Measurements from ENCODE around the gene INPP5B.
"Not testable (repeated sequence)": the region's sequence is repeated elsewhere in the genome, so short reads cannot be mapped to it uniquely, and the experiment has no call there.

The INPP5B gene

DNA sequence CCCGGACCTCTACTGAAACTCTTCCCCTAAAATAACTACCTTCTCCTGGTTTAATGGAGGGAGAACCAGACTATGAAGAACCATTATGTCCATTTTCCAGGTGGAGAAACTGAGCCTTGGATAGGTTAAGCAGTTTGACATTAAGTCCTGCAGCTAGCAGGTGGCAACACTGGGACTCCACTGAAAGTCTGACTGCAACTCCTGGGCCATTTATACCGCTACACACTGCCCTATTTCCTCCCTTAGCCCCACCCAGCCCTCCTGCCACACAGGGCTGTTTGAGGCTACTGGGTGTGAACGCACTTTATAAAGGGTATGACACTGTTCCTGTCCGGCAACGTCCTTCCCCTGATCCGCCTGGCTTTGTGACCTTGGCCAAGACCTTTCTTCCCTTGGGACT, 511 bp upstream of the INPP5B start:
- no peak for DNase-seq

DNA sequence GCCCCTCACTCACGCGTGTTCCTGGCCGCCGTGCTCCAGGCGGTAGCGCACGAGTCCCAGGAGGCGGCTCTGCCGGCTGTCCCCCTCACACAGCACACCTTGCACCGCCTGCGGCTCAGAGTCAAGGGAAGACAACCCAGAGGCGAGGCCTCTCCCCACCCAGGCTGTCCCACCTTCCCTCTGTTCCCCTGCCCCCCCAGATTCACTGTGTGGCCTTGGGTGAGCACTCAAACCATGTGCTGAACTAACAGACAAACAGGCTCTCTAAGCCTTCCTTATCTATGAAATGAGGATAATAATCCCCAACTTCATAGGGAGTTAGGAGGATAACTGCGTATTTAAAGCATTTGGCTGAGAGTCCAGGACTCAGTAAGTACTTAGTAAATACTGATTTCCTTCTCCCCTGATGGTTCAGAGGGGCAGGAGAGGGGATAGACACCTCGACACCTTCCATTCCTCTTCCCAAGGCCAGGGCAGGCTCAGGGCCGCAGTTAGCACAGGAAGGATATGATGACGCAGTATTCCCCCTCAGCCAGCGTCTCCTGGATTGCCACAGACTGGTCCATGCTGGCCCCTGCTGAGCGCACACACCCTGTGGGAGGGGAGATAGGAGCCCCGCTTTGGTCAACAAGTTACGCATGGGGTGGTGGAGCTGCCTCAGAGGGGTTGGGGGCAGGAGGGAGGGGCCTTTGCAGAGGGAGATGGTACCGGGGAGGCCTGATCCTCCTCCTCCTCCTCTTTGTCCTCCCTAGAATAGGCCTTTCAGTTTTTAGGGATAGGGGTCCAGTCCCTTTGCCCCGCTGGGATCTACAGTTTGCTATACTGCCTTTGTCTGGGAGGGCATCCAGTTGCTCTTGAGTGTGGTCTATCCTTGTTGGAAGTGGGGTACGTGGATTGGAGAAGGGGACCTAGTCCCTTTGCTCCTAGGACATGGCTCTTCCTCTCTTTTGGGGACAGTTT, 830 bp downstream of the INPP5B start:
- no peak for DNase-seq

DNA sequence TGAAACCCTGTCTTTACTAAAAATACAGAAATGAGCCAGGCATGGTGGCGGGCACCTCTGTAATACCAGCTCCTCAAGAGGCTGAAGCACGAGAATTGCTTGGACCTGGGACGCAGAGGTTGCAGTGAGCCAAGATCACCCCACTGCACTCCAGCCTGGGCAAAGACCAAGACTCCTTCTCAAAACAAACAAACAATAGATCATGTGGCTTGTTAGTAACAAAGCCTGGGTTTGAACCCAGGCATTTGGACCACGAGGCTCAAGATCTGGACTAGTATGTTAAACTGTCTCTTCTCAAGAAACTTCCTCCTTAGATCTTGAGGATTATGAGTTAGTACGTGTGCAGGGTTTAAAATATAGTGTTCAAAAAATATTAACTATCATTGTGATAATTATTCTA, 1.6 kb downstream of the INPP5B start:
- DNase-seq: no peak

DNA sequence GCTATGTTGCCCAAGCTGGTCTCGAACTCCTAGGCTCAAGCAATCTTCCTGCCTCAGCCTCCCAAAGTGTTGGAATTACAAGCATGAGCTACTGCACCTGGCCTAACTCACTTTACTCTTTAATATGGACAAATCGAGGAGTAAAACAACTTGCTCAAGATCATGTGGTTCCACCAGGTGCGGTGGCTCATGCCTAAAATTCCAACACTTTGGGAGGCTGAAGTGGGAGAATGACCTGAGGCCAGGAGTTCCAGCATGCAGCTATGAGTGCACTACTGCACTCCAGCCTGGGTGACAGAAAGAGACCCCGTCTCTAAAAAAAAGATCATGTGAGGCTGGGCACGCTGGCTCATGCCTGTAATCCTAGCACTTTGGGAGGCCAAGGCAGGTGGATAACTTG, 2.0 kb downstream of the INPP5B start:
- DNase-seq: no peak

DNA sequence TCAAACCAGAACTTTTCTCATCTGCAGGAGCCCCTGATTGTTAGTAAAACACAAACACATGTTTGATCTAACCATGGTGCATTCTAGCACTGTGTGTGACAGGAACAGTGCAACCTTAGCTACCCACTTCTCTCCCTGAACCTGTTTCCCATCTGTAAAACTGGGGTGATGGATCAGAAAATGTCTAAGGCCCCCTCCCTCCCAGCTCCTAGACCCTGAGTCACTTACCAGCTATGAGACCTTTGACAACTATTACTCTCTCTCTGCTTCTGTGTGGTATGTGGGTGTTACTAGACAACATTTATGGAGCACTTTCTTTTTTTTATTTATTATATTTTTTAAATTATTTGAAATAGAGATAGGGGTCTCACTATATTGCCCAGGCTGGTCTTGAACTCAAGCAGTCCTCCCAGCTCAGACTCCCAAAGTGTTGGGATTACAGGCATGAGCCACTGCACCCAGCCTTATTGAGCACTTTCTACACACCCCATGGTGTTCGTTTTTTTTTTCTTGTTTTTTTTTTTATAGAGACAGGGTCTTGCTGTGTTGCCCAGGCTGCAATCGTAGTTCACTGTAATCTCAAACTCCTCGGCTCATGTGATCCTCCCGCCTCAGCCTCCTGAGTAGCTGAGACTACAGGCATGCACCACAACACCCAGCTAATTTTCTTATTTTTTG, 2.6 kb downstream of the INPP5B start:
- no peak for DNase-seq

DNA sequence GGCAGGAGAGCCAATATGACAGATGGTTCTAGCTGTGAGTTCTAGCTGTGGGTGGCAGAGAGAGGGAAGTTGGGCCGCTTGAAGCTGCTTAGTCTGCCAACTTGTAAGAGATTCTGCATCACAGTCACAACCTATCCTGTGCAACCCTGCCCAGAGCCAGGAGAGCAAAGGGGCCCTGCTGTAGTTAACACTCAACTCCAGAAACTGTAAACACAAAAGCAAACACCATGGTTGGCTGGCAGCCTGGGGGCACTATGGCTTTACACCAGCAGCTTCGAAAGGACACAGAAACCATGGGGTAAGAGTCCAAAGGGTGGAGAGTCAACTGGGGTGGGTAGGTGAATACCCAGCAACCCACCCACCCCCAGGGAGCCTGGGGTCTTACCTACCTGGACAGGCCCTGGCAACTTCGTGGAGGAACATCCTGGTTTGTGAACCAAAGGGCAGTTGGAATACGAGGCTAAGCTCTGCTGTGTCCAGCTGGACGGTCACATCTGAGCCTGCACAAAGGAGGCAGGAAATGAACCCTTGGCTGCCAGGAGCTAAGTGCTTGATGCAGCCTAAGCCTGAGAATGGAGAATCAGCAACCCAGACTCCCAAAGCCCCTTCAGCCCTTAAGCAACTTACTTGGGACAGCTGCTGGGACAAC, 6.4 kb downstream of the INPP5B start:
- no peak for DNase-seq

DNA sequence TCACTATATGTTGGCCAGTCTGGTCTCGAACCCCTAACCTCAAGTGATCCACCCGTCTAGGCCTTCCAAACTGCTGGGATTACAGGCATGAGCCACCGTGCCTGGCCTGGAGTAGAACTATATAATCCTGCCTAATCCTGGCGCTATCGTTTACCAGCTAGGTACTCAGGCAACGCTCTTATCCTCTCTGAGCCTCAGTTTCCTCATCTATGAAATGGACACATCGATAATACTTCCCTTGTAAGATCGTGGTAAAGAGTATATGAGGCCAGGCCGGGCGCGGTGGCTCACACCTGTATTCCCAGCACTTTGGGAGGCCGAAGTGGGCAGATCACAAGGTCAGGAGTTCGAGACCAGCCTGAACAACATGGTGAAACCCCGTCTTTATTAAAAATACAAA, 10.1 kb downstream of the INPP5B start:
- not testable (repeated sequence) for DNase-seq

DNA sequence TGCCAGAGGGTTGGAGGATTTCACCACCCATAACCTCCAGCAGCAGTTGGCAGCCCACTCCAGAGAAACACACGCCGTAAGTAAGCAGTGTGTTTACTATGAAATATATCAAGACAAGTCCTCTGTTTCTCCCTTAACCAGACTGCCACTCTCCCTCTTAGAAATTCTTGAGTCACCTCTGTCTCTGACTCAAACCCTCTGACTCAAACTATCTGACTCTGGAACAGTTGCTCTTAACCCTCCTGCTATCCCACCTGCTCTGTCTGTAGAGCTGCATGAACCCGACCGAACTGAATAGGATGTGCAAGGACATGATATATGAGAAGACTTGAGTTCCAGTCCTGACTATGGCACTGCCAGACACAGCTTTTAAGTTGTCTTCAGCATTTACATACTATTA, 14.1 kb downstream of the INPP5B start:
- no peak for DNase-seq

DNA sequence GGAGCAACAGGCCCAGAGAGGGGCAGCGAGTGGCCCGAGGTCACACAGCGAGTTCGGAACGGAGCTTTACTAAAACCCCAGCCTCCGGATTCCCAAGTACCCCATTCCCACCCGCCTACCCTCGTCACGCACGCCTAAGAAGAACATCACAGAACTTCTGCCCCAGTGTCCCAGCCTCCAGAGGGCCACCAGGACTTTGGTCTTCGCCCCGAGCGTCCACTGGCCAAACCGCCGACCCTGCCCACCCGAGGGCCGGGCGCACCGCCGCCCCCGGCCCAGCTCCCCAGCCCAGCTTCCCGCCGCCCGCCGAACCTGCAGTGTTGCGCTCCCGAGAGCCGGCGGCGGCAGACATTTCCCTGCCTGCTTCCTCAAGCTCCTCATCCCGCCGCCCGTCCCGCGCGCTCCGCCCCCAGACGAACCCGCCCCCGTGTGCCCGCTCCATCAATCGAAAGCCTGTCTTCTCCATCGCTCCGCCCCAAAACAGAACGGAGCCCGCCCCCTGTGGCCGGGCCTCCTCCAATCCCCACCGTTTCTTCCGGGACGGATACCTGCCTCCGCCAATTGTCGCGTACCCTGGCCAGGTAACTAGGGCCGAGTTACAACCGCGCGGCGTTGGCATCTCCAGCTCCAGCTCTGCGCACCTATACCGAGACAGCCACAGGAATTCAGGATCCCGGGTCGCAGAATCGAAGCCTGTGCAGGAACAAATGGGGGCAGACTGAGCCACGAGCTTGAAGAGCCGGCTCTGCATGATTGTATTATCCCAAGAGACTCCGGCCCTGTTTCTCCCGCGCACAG, 15.3 kb downstream of the INPP5B start:
- peak; percentile 85 for DNase-seq

DNA sequence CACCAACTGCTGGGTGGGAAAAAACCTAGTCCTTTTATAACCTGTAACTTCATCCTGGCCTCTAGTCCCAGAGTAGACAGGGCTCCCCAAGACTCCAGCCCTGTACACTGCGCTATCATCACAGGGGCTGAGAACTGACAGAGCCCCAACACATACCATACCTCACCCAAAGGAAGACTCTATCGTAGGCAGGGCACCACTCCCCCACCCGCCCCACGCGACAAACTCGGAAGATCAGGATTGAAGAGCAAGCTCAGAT, 15.8 kb downstream of the INPP5B start:
- DNase-seq: no peak

DNA sequence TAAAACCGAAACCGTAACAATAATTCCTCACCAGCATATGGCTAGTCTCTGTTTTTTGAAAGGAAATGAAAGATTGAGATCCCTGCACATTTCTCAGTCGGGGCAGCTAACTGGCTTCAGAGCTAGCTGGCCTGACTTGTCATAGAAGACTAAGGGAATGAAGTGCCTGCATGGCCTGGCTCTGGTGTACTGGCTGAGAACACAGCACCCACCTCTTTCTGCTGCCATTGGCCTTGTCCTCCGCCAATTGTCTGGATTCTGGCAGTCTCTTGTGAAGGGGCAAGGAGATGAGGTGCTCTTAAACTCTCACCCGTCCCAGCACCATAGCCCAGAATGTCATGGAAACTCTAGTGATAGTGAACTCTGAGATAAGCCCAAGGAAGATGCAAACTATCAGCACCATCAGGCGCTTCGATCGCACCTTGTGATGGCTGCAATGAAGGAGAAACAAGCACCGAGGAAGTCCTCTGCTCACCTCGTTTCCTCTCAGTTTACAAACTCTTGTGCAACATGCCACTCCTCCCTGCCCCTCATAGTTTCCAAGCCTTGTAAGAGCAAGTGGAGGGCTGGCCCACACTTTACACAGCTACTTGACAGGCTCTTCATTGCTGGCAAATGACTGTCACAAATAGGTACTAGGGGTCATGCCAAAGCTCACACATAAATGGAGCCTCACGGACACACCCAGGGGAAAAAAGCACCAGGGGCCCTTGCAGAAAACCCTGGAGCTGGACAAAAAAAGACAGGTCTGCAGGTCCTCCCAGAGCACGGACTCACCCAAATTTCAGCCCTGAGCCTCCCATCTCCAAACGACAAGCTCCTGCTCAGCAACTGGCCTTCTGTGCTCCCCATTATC, 16.4 kb downstream of the INPP5B start:
- peak; percentile 30 for DNase-seq

DNA sequence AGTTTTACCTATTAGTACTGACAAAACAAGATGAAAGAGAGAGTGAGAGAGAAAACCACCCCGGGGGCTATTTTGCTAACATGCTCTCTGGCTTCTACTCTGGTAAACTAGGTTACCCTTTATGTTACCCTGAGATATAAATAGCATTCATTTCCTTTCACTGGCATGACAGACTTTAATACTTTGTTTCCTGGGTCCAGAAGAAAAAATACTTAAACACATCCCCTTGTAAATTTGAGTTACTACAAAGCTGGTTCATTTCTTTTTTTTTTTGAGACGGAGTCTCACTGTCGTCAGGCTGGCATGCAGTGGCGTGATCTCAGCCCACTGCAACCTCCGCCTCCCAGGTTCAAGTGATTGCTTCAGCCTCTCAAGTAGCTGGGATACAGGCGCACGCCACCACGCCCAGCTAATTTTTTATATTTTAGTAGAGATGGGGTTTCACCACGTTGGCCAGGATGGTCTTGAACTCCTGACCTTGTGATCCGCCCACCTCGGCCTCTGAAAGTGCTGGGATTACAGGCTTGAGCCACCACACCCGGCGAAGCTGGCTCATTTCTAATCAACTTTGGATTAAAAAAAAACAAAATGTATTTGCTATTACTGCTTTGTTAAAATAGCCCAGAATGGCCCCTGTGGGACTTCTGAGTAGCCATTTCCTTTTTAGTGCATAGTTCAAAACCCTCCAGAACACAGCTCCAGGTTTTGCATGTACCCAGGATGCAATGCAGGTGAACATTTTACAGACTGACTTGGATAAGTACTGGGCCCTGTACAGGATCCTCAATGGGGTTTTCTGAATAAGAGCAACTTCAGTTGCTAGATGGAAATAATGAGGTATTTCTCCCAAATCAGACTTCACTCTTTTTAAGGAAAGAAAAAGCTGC, 20.6 kb downstream of the INPP5B start:
- DNase-seq: no peak

DNA sequence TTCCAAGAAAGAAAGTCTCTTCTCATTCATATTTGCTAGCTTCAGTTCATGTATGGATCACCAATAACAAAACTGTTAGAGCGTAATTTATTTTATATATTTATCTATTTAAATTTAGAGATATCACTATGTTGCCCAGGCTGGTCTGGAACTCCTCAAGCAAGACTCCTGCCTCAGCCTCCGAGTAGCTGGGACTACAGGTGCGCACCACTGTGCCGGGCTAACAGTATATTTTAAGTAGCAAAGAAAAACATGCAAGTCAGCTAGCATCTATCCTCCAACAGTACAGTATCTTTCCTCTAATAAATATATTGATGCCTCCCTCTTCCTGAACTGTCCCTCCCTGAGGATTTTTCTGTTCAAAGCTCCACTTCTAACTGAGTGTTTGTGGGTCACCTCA, 21.5 kb downstream of the INPP5B start:
- no peak for DNase-seq

DNA sequence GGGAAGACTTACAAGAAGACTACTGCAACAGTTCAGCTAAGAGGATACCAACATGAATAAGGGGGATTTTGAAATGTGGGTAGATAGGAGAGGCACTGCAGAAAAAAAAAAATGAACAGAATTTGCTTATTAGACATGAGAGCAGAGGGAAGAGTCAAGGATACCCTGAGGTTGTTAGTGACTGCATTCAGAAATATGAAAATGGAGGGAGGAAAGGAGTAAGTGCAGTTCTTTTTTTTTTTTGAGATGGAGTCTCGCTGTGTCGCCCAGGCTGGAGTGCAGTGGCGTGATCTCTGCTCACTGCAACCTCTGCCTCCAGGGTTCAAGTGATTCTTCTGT, 23.3 kb downstream of the INPP5B start:
- DNase-seq: no peak

DNA sequence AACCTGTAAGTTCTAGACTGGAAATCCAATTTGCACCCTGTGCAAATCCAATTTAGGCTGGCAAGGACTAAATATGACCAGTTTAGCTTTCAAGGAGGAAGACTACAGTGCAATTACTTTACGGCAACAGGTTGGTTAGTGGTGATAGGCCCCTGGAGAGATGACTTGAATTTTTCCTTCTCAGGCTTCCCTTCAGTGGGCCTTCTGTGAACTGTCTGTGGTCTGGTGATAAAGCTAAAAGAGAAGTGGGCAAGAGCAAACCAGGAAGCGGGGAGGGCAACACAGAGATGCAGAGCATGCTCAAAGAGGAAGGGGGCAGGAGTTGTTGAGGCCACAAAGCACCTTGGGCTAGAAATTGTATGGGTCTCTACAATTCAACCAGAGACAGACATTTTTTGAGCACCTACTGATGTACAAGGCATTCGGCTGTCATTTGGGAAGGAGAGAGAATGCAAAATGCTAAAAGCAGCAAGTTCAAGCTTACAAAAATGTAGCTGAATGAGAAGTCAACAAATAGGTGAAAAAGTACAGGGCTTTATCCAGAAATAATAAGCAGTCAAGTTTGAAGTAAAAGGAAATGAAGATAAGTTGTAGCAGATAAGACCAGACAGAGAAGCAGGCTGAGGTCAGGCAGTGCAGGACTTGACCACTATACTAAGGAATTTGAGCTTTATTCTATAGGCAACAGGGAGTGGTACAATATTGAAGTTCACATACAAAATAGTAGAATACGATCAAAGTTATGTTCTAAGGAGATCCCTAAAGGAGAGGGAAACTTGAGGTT, 23.9 kb downstream of the INPP5B start:
- DNase-seq: peak; percentile 8

DNA sequence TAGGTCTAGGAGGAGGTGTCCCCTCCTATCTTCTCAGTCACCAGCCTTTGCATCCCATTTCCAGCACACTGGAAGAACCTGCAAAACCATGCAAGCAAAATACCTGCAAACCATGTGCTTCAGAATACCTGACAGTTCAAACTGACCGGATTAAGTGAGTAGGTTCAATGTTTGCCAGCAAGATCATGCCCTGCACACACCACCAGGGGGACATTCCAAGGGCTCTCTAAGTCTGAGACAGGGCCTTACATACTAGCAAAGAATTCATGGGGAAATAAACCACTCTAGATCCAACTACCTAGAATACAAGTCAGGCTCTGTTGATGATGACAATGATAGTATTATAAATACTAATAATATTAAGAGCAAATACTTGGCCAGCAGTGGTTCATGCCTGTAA, 27.6 kb downstream of the INPP5B start:
- no peak for DNase-seq

DNA sequence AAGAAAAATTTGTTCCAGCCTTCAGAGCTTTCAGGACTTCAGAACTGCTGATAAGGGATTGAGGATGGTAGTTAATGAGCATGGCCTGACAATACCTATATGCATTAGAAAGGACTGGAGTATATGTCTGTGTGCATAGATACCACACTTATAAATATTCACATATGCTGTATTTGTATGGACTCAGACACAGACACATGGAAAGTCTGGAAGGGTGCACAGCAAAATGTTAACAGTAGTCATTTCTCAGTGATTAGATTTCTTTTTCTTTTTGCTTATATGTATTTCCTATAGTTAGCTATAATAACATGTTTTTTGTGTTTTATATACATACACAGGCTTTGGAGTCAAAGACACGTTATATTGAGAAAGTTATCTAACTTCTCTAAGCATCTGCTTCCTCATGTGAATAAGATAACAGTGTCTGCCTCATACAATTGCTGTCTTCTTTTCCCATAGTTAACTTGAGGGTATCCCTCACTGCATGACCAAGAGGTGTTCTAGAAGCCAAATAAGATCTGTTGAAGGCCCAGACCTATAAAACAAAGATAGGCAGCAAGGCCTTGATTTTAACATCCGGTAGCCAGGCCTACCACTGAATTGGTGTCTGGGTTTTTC, 31.3 kb downstream of the INPP5B start:
- DNase-seq: no peak

DNA sequence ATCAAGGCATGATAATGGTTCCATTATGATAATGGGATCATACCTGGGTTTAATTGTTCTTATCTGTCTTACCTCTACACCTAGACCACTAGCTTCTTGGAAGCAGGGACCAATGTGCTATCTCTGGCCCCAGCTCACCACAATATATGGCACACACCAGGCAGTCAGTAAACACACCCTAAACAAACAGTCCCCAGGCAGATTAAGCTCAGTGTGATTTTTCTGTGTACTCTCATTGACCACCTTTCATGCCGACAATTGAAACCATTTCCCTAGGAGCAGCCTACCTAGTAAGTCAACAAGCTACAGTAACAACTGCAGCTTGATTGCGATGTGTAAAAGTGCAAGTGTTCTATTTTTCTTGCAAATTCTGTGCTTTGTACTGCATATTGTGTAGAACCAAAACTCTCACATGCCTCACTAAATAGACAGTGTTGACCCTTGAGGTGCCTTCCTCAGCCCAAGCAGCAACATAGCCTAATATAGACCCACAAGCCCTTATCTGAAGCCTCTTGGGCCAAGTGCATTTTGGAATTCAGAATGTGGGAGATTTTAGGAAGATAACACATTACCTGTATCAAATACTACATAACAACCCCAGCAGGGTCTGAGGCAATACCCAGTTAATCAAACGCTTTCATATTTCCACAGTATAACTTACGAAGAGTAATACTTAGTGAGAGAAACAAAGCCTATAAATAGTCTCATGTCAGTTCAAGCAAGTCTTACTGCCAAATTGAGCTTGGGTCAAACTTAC, 32.0 kb downstream of the INPP5B start:
- DNase-seq: no peak

DNA sequence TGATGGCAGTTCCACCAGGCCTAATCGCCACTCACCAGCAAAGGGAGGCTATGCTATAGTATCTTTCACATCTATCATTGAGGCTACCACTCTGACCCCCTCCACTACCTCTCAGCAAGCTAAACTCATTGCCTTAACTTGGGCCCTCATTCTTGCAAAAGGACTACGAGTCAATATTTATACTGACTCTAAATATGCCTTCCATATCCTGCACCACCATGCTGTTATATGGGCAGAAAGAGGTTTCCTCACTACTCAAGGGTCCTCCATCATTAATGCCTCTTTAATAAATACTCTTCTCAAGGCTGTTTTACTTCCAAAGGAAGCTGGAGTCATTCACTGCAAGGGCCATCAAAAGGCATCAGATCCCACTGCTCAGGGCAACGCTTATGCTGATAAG, 35.4 kb downstream of the INPP5B start:
- DNase-seq: not testable (repeated sequence)

All from NK-92 treated with Interleukin-12 subunit alpha and Interleukin-12 subunit beta, amount 100 ng/mL, for 24 hours (cell line).